HUES48 (cell line): ENCODE data around the gene ST6GALNAC3.

Source experiments
- H3K27ac ChIP-seq: one replicate; pipeline ENCODE4 v1.7.0; 2013; ENCODE audit warnings: low read depth, low read length, inconsistent platforms
- H3K27me3 ChIP-seq: 2 replicates; pipeline ENCODE4 v1.6.1; 2013; ENCODE audit warnings: mild to moderate bottlenecking, low read length; ENCODE audit not compliant: control insufficient read depth, insufficient read depth
- H3K36me3 ChIP-seq: 2 replicates; pipeline ENCODE4 v1.6.1; 2013; ENCODE audit warnings: low read length; ENCODE audit not compliant: control insufficient read depth, insufficient read depth
- H3K4me1 ChIP-seq: 2 replicates; pipeline ENCODE4 v1.6.1; 2013; ENCODE audit warnings: mild to moderate bottlenecking, low read length; ENCODE audit not compliant: control insufficient read depth, insufficient read depth
- H3K4me3 ChIP-seq: 2 replicates; pipeline ENCODE4 v1.5.1; 2013; ENCODE audit warnings: mild to moderate bottlenecking, low read depth, low read length
- H3K9ac ChIP-seq: 2 replicates; pipeline ENCODE4 v1.6.1; 2013; ENCODE audit warnings: mild to moderate bottlenecking, low read depth, low read length, moderate library complexity
- H3K9me3 ChIP-seq: 2 replicates; pipeline ENCODE4 v1.6.1; 2013; ENCODE audit warnings: low read length; ENCODE audit not compliant: control insufficient read depth, insufficient read depth

ST6GALNAC3 gene

DNA sequence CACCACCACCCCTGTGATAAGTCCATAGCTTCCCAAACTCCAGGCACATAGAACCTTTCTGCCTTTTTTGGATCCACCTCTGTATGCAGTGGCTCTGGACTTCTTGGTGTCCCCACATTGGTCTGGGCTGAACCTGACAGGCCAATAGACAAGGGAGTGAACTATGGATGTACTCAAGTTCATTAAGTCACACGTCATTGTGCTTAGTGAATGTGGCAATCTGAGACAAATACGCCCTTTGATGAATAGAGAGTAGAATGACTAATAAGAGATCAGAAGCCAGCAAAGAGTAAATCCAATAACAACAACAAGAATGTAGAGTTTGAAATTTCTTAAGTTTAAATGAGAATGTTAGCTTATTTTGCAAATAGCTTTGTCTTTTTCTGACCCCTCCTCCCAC is 114.8 kb downstream of the ST6GALNAC3 start:
- H3K9me3 ChIP-seq = no peaks in the 10 kb centered on the region
- no peaks in the 10 kb centered on the region for H3K36me3 ChIP-seq
- H3K4me3 ChIP-seq = no peak overlapping the region
- H3K27me3 ChIP-seq = no peaks in the 10 kb centered on the region
- H3K9ac ChIP-seq = no peak overlapping the region
- H3K27ac ChIP-seq = no peak overlapping the region
- no peaks in the 10 kb centered on the region for H3K4me1 ChIP-seq

DNA sequence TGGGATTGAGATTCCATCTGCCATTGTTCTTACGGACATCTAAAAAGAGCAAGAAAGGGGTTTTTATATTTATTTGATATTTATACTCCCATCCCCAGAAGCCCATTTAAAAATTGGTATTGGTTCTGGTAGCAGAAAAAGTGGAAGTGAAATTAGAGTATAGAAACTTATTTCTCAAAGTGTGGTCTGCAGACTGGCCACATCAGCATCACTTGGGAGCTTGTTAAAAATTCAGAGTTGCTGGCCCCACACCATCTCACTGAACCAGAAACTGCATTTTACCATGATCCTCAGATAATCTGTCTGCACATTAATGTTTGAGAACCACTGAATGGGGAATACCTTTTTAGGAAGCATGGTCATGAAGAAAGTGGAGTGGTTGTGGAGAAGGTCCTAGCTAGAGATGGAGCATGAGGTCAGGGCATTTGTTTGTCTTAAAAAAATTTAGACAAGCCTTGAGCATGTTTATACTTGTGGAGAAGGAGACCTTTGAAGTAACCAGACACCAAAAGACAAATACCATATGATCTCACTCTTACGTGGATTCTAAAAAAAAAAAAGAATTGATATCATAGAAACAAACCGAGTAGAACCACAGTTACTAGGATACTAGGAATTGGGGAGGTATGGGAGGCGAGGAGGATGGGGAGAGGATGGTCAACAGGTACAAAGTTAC is 116.3 kb downstream of the ST6GALNAC3 start:
- H3K9me3 ChIP-seq = no peaks in the 10 kb centered on the region
- no peaks in the 10 kb centered on the region for H3K4me1 ChIP-seq
- no peak overlapping the region for H3K9ac ChIP-seq
- H3K27ac ChIP-seq = no peak overlapping the region
- no peak overlapping the region for H3K4me3 ChIP-seq
- H3K36me3 ChIP-seq = no peaks in the 10 kb centered on the region
- no peaks in the 10 kb centered on the region for H3K27me3 ChIP-seq

DNA sequence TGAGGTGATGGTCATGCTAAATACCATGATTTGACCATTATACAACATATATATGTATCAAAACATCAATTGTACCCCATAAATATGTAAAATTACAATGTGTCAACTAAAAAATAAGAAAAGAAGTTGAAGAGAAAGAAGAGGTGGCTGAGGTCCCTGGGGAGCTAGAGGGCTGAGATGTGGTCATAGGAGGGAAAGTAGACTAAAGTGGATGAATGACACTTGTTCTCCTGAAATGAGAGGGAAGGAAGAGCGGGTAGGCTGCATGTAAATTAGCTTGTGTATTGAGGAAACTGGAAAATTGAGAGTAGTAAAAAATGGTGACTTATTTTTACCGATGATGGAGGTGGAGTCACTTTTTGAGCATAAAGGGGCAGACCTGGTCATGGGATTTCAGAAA is 117.0 kb downstream of the ST6GALNAC3 start:
- Histone ChIP-seq H3K27me3 (no peaks in the 10 kb centered on the region), H3K27ac (no peak overlapping the region), H3K9me3 (no peaks in the 10 kb centered on the region), H3K4me1 (no peaks in the 10 kb centered on the region), H3K36me3 (no peaks in the 10 kb centered on the region), H3K9ac (no peak overlapping the region), H3K4me3 (no peak overlapping the region)

DNA sequence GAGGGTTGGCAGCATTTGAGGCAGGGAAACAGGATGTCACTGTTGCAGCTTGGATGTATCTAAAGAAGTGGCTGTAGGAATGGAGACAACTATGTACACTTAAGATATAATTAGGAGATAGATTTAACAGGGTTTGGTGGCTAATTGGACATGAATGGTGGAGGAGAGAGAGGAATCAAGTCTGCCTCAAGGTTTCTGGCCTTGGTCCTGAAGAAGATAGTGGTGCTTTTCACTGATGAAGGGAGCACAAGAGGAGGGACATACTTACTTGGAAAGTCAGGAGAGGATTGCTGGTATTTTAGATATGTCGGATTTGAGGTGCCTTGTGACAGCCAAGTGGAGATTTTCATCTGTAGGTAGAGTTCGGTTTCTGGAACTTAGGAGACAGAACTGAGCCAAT is 123.9 kb downstream of the ST6GALNAC3 start:
- H3K9me3 ChIP-seq = no peaks in the 10 kb centered on the region
- no peak overlapping the region for H3K9ac ChIP-seq
- H3K4me1 ChIP-seq = no peaks in the 10 kb centered on the region

DNA sequence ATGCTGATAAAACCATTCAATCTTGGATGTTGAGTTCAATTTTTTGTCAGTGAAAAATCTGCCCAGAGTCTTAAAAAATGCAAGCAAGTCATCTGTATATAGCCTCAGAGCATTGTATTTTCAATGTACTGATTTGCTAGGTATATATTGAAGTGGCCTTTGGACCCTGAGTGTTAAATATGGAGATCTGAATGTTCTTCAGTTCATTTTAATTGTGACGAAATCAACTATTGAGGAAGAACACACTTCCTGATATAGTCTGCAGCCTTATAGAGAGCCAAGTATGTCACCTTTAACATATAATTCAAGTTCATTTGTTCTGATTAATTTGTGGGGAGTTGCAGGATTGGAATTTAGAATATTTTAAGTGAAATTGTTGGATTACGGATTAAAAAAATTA is 128.1 kb downstream of the ST6GALNAC3 start:
- H3K9ac ChIP-seq = no peak overlapping the region

More for the DNA sequence above, 123.9 kb downstream of the ST6GALNAC3 start:
- no peak overlapping the region for H3K4me3 ChIP-seq
- no peaks in the 10 kb centered on the region for H3K36me3 ChIP-seq
- H3K27ac ChIP-seq = no peak overlapping the region
- H3K27me3 ChIP-seq = no peaks in the 10 kb centered on the region

DNA sequence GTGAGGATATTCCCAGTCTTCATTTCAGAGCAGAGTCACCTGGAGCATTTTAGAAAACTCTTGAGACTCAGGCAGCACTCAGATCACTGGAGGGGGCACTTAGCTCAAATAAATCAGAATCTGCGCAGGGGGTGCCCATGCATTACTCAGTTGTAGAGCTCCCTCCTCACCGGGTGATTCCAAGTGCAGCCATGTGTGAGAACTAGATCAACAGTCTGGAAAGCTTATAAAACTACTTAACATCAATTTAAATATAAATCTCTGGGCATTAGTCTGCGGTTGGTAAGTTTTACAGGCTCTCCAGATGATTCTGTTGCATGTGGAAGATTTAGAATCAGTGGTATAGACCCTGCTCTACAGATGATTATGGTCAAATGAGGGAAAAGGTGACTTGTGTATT is 128.6 kb downstream of the ST6GALNAC3 start:
- H3K27ac ChIP-seq = no peak overlapping the region
- H3K4me3 ChIP-seq = no peak overlapping the region
- no peaks in the 10 kb centered on the region for H3K9me3 ChIP-seq
- no peaks in the 10 kb centered on the region for H3K36me3 ChIP-seq
- H3K4me1 ChIP-seq = no peaks in the 10 kb centered on the region
- no peak overlapping the region for H3K9ac ChIP-seq
- H3K27me3 ChIP-seq = no peaks in the 10 kb centered on the region

More for the DNA sequence above, 128.1 kb downstream of the ST6GALNAC3 start:
- Histone ChIP-seq H3K4me3 (no peak overlapping the region), H3K27ac (no peak overlapping the region), H3K36me3 (no peaks in the 10 kb centered on the region), H3K9me3 (no peaks in the 10 kb centered on the region), H3K4me1 (no peaks in the 10 kb centered on the region), H3K27me3 (no peaks in the 10 kb centered on the region)

DNA sequence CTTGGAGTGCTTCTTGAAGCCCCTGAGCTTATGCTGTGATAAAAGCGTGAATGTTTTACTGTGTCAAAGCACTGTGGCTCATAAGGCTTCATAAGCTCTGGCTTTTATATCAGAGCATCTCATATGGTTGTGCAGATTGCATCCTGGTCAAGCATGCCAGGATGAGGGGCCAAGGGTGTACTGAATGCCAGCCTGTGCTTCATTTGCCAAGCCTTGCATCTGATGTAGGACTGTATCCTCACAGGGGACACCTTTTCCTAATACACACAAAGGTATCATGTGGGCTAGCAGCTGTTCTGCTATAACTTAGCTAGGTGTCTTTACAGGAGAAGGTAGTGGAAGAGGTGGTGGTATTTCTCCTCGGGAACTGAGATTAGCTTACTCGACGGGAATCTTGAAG is 134.7 kb downstream of the ST6GALNAC3 start:
- H3K9ac ChIP-seq = no peak overlapping the region
- no peaks in the 10 kb centered on the region for H3K27me3 ChIP-seq
- H3K4me3 ChIP-seq = no peak overlapping the region
- no peaks in the 10 kb centered on the region for H3K36me3 ChIP-seq
- no peaks in the 10 kb centered on the region for H3K4me1 ChIP-seq
- no peaks in the 10 kb centered on the region for H3K9me3 ChIP-seq
- H3K27ac ChIP-seq = no peak overlapping the region

DNA sequence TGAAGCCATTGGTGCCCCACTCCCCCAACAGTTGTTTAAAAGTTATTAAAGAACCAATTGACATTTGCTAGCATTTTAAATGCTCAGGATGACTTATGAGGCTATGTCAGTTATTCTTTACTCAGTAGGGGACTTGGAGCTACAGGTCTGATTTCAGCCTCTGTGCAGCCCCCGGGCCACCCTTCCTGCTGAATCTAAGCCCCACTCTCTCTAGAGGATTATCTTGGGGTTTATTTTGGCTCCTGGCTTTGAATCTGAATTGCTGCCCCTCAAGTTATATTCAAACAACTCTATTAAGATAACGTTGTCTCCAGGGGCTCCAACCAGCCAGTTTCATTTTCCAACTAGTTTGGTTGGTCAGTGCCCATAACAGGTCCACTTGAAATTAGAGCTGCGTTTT is 135.1 kb downstream of the ST6GALNAC3 start:
- H3K4me1 ChIP-seq = no peaks in the 10 kb centered on the region
- H3K9me3 ChIP-seq = no peaks in the 10 kb centered on the region
- no peak overlapping the region for H3K4me3 ChIP-seq
- H3K36me3 ChIP-seq = no peaks in the 10 kb centered on the region
- H3K27me3 ChIP-seq = no peaks in the 10 kb centered on the region
- H3K27ac ChIP-seq = no peak overlapping the region
- no peak overlapping the region for H3K9ac ChIP-seq

DNA sequence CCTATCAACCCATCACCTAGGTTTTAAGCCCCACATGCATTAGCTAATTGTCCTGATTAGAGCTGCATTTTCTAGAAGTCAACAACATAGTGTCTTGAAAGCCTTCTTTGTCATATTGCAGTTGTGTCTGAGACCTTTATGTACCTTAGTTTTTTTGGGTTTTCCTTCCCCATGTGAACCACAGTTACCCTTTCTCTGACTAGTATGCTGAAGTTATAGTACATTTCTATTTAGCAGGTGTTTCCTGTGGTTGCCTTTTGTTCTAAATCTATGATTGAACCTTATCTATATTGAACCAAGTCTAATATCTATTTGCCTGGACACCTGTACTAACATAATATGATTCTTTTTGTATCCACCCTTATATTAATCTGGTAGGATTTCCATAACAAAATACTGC is 135.6 kb downstream of the ST6GALNAC3 start:
- Histone ChIP-seq H3K4me3 (no peak overlapping the region), H3K9ac (no peak overlapping the region), H3K27ac (no peak overlapping the region), H3K4me1 (no peaks in the 10 kb centered on the region), H3K9me3 (no peaks in the 10 kb centered on the region), H3K27me3 (no peaks in the 10 kb centered on the region), H3K36me3 (no peaks in the 10 kb centered on the region)

DNA sequence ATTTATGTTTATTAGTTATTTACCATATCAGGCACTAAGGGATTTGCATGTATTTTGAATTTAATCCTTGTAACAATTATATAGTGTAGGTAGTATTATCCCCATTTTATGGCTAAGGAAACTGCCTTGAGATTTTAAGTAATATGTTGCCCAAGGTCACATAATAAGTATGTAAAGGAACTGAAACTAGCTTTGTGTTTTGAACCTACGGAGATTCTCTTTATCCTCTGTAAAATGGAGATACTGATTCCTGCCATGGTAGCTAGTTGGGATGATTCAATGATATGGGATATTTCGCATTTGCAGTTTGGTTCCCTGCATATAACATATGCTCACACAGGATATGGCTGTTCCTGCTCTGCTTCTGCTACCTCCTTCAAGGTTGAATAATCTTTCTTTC is 144.3 kb downstream of the ST6GALNAC3 start:
- Histone ChIP-seq H3K9me3 (no peaks in the 10 kb centered on the region), H3K27ac (no peak overlapping the region), H3K9ac (no peak overlapping the region), H3K4me1 (no peaks in the 10 kb centered on the region), H3K27me3 (no peaks in the 10 kb centered on the region), H3K36me3 (no peaks in the 10 kb centered on the region), H3K4me3 (no peak overlapping the region)

DNA sequence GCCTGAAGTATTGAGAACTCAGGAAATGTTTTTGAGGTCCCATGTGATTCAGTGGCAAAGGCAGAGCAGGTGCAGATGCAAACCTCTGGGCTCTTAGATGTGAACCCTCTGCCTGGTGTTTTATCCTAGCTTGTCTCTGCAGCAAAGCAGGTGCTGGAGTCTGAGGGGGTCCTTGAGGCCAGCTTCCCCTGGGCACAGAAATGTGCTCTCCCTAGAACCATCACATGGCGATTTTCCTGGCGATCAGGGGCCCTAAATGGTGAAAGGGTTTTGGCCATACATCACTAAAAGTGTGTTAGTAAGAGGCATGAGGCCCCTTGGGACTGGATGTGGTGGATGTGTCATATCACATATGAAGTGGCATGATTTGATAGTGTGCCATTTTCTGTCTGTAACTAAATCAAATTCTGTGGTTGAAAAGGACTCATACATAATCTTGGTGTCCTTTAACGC is 144.8 kb downstream of the ST6GALNAC3 start:
- no peaks in the 10 kb centered on the region for H3K9me3 ChIP-seq
- H3K27ac ChIP-seq = no peak overlapping the region
- H3K9ac ChIP-seq = no peak overlapping the region
- no peak overlapping the region for H3K4me3 ChIP-seq
- no peaks in the 10 kb centered on the region for H3K4me1 ChIP-seq
- H3K36me3 ChIP-seq = no peaks in the 10 kb centered on the region
- no peaks in the 10 kb centered on the region for H3K27me3 ChIP-seq
